ENCODE data around the gene PLEKHA4.
A peak's percentile ranks its signal among the peaks of the same experiment; 100 is the strongest.
"Not testable (repeated sequence)": the region's sequence is repeated elsewhere in the genome, so short reads cannot be mapped to it uniquely, and the experiment has no call there.

The PLEKHA4 gene

GRCh38 chr19:48868114-48868886 is at the start of gene PLEKHA4:
Gene PLEKHA4, minus strand, starts transcription at chr19:48868617. Its CDS starts 997 bp downstream, at chr19:48867620.
- no peak for DNase-seq (ENCODE audit: low read depth)
- in situ Hi-C loops (cut with HindIII; ENCODE audit: low sequenced_read_pairs): no loop called here
- TF ChIP-seq CTCF (IDR thresholded peaks at IDR 0.05; ENCODE audit: low read depth, low read length, missing control alignments): no peak
- peak within 1 kb of the TSS; percentile 44 for H3K4me3 ChIP-seq (ENCODE audit: low read depth, low read length)

GRCh38 chr19:48918071-48918470 is 49.7 kb upstream of the PLEKHA4 start:
- no peak overlapping the region for H3K4me3 ChIP-seq (ENCODE audit: low read depth, low read length)
- no peak for DNase-seq (ENCODE audit: low read depth)
- no peak for TF ChIP-seq CTCF (IDR thresholded peaks at IDR 0.05; ENCODE audit: low read depth, low read length, missing control alignments)
- in situ Hi-C loops (cut with HindIII; ENCODE audit: low sequenced_read_pairs): no loop called here

GRCh38 chr19:48915757-48916156 is 47.3 kb upstream of the PLEKHA4 start:
- H3K4me3 ChIP-seq (ENCODE audit: low read depth, low read length): no peak overlapping the region
- no peak for TF ChIP-seq CTCF (IDR thresholded peaks at IDR 0.05; ENCODE audit: low read depth, low read length, missing control alignments)
- in situ Hi-C loops (cut with HindIII; ENCODE audit: low sequenced_read_pairs): no loop called here
- DNase-seq (ENCODE audit: low read depth): no peak

GRCh38 chr19:48914181-48914580 is 45.8 kb upstream of the PLEKHA4 start:
- H3K4me3 ChIP-seq (ENCODE audit: low read depth, low read length): no peak overlapping the region
- no peak for TF ChIP-seq CTCF (IDR thresholded peaks at IDR 0.05; ENCODE audit: low read depth, low read length, missing control alignments)
- DNase-seq (ENCODE audit: low read depth): no peak
- in situ Hi-C loops (cut with HindIII; ENCODE audit: low sequenced_read_pairs): no loop called here

GRCh38 chr19:48913114-48913889 is 44.9 kb upstream of the PLEKHA4 start:
- H3K4me3 ChIP-seq (ENCODE audit: low read depth, low read length): no peak overlapping the region
- no peak for DNase-seq (ENCODE audit: low read depth)
- TF ChIP-seq CTCF (IDR thresholded peaks at IDR 0.05; ENCODE audit: low read depth, low read length, missing control alignments): no peak
- in situ Hi-C loops (cut with HindIII; ENCODE audit: low sequenced_read_pairs): no loop called here

- DNase-seq (ENCODE audit: low read depth): no peak
- no peak overlapping the region for H3K4me3 ChIP-seq (ENCODE audit: low read depth, low read length)
- in situ Hi-C loops (cut with HindIII; ENCODE audit: low sequenced_read_pairs): no loop called here
- TF ChIP-seq CTCF (IDR thresholded peaks at IDR 0.05; ENCODE audit: low read depth, low read length, missing control alignments): no peak
Observed at GRCh38 chr19:48910803-48911202, 42.4 kb upstream of the PLEKHA4 start.

- in situ Hi-C loops (cut with HindIII; ENCODE audit: low sequenced_read_pairs); DNase-seq (ENCODE audit: low read depth); H3K4me3 ChIP-seq (ENCODE audit: low read depth, low read length): not testable (repeated sequence)
Observed at GRCh38 chr19:48909424-48910077, 41.1 kb upstream of the PLEKHA4 start.

All from astrocyte of the cerebellum (primary cell).